ENCODE data around the gene PRKCA. TPM values are rescaled to one million over a fixed set of nuclear protein-coding genes. Genes with fewer than 3 reads are reported as not detected.

PRKCA gene
- total RNA-seq, 1 donor from 2014 or later, result 16.4 TPM

GRCh38 chr17:66767154-66767933 is 464.9 kb downstream of the PRKCA start:
- no peak for TF ChIP-seq CTCF (IDR thresholded peaks at IDR 0.05; ENCODE audit: unreplicated experiment)
- Mint-ChIP-seq H3K4me1 (ENCODE audit: low read depth) (no peaks in the 10 kb centered on the region), H3K4me3 (ENCODE audit: low read depth) (no peak overlapping the region), H3K9me3 (ENCODE audit: low read depth) (peaks cover 4% of the 10 kb centered on the region), H3K36me3 (ENCODE audit: insufficient read depth) (no peaks in the 10 kb centered on the region), H3K27me3 (no peaks in the 10 kb centered on the region), H3K27ac (no peak overlapping the region)
- no peak for DNase-seq (ENCODE audit: low spot score, unreplicated experiment)

DNA sequence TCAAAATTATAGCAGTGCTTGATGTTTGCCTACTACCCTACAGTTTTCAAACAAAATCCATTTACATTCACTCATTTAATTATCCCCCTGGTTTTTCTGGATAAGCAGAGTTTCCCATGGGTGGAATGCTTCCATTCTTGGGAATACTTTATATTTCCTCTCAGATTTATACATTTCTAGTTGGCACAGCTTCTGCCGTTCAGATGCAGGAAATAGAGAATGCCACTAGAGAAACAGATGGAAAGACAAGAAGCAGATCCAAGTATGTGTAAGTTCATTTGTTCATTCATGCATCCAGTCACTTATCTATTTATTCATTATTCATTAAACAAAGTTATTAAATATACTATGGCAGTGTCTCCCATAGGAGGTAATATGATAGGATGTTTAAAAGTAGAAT is 467.5 kb downstream of the PRKCA start:
- no peak for DNase-seq (ENCODE audit: low spot score, unreplicated experiment)
- TF ChIP-seq CTCF (IDR thresholded peaks at IDR 0.05; ENCODE audit: unreplicated experiment), result no peak
- no peaks in the 10 kb centered on the region for H3K36me3 Mint-ChIP-seq (ENCODE audit: insufficient read depth)
- H3K4me3 Mint-ChIP-seq (ENCODE audit: low read depth), result no peak overlapping the region
- peaks cover 4% of the 10 kb centered on the region for H3K9me3 Mint-ChIP-seq (ENCODE audit: low read depth)
- H3K27me3 Mint-ChIP-seq, result no peaks in the 10 kb centered on the region
- no peak overlapping the region for H3K27ac Mint-ChIP-seq
- peaks cover 8% of the 10 kb centered on the region for H3K4me1 Mint-ChIP-seq (ENCODE audit: low read depth)

DNA sequence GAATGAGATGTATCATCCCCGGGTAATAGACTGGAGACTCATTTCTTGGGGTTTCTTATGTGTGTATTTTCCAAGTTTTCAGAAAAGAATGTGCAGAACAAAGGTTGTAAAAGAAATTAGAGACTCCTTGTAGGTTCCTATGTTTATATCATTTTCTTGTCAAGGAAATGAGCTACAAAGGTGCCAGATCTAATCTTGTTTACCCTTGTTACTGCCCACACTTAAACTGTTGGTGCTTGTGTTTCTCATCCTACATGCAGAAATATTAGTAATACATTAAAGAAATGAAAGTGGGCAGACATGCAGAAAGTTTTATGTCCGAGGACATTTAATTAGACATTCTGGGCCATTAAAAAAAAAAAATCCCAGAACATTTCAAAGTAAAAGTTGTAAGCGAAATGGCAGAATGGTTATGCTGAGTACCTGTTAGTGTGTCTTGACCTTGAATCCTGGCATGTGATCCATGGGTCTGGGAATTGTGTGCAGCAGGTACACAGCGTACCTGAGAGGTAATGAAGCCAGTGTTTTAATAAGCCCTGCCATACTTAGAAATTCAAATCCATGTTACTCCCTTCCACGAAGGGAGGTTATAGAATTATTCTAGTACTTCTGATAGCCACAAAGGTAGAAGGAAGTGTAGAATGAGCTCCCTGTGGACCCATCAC is 469.9 kb downstream of the PRKCA start:
- Mint-ChIP-seq H3K27ac (no peak overlapping the region), H3K36me3 (ENCODE audit: insufficient read depth) (no peaks in the 10 kb centered on the region), H3K4me1 (ENCODE audit: low read depth) (peaks cover 15% of the 10 kb centered on the region), H3K9me3 (ENCODE audit: low read depth) (peaks cover 4% of the 10 kb centered on the region), H3K27me3 (no peaks in the 10 kb centered on the region), H3K4me3 (ENCODE audit: low read depth) (no peak overlapping the region)
- no peak for DNase-seq (ENCODE audit: low spot score, unreplicated experiment)
- TF ChIP-seq CTCF (IDR thresholded peaks at IDR 0.05; ENCODE audit: unreplicated experiment), result no peak

DNA sequence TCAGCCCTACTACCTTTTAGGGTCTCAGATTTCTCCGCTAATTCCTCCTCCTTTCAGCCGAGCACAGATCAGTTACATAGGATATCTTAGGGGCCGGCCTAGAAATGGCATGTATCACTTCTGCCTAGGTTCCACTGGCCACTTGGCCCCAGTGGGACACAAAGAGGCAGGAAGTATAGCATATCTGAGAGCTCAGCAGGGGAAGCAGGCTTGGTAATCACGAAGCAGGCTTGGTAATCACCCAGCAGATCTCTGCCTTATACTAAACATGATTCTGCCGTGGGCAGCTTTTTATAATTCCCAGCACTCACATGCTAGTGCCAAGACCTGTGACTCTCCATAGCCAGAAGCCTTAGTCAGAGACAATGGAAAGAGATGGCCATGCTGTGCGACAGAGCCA is 472.9 kb downstream of the PRKCA start:
- H3K4me1 Mint-ChIP-seq (ENCODE audit: low read depth), result peaks cover 25% of the 10 kb centered on the region
- H3K27me3 Mint-ChIP-seq, result no peaks in the 10 kb centered on the region
- DNase-seq (ENCODE audit: low spot score, unreplicated experiment), result no peak
- H3K9me3 Mint-ChIP-seq (ENCODE audit: low read depth), result no peaks in the 10 kb centered on the region
- H3K4me3 Mint-ChIP-seq (ENCODE audit: low read depth), result no peak overlapping the region
- TF ChIP-seq CTCF (IDR thresholded peaks at IDR 0.05; ENCODE audit: unreplicated experiment), result no peak
- H3K27ac Mint-ChIP-seq, result no peak overlapping the region
- no peaks in the 10 kb centered on the region for H3K36me3 Mint-ChIP-seq (ENCODE audit: insufficient read depth)

DNA sequence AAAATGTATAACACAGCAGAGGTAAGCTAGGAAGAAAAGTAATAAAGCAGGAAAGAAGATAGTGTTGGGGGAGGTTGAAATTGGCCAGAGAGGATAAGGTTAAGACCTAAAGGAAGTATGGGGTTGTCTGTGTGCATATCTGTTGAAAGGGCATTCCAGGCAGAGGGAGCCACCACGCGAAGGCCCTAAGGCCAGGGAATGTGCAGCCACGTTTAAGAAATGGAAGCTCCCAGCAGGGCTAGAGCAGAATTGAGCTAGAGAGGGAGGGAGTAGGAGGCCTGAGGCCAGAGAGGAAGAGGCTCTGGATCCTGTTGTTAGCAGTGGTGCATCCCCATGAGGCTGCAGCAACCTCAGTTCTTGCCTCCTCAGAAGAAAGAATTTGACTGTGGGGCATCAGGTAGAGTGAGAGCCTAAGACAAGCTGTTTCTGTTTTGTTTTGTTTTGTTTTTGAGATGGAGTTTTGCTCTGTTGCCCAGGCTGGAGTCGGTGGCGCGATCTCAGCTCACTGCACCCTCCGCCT is 473.5 kb downstream of the PRKCA start:
- Mint-ChIP-seq H3K27me3 (no peaks in the 10 kb centered on the region), H3K9me3 (ENCODE audit: low read depth) (no peaks in the 10 kb centered on the region), H3K4me1 (ENCODE audit: low read depth) (peaks cover 25% of the 10 kb centered on the region), H3K36me3 (ENCODE audit: insufficient read depth) (no peaks in the 10 kb centered on the region), H3K27ac (no peak overlapping the region), H3K4me3 (ENCODE audit: low read depth) (no peak overlapping the region)
- no peak for DNase-seq (ENCODE audit: low spot score, unreplicated experiment)
- TF ChIP-seq CTCF (IDR thresholded peaks at IDR 0.05; ENCODE audit: unreplicated experiment), result no peak

Data from progenitor cell of endocrine pancreas (in vitro differentiated cells).